HG03139 (cell line): ENCODE data around the gene PTPN4.
"Not testable (repeated sequence)": the region's sequence is repeated elsewhere in the genome, so short reads cannot be mapped to it uniquely, and the experiment has no call there.

Experiments used
- ATAC-seq: cut with Tn5 transposase; IDR thresholded peaks from one replicate; pipeline ENCODE4 v1.9.1; 2021; ENCODE audit not compliant: unreplicated experiment

The PTPN4 gene

DNA sequence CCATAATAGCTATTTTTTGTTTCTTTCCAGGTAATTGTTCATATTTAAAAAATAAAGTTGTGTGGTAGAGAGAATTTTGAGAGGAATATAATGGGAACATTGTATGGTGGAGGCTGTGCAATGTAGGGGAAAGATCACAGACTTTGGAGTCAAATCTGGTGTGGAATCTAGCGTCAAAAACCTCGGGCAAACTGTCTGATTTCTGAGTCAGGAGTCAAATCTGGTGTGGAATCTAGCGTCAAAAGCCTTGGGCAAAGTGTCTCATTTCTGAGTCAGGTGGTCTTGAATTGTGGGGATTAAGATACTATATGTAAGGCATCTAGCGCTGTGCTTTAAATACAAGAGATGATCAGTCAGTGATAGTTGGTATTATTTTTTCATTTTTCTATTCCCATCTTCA, 5.1 kb downstream of the PTPN4 start:
- ATAC-seq: no peak

- ATAC-seq: no peak
These were observed 5.8 kb downstream of the PTPN4 start for GRCh38 chr2:119765433-119766002.

DNA sequence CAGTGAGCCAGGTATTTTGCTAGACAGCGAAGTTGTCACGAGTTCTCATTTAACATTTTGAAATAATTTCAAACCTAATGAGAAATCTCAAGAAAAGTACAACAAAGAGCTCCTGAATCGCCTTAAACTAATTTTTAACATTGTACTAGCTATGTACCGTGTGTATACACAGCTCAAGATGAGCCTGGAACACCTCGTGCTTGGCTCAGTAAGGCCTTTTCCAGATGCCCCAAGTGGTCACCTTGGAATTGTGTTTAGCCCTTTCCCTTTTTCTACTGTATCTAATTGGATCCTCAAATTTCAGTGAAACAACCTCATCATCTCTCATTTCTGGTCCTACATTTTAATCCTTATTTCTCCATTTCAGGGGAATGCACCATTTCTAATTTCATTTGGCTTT, 7.2 kb downstream of the PTPN4 start:
- no peak for ATAC-seq

GRCh38 chr2:119768742-119769141, 9.0 kb downstream of the PTPN4 start:
- ATAC-seq: no peak

GRCh38 chr2:119769645-119770044, 9.9 kb downstream of the PTPN4 start:
- ATAC-seq: no peak

DNA sequence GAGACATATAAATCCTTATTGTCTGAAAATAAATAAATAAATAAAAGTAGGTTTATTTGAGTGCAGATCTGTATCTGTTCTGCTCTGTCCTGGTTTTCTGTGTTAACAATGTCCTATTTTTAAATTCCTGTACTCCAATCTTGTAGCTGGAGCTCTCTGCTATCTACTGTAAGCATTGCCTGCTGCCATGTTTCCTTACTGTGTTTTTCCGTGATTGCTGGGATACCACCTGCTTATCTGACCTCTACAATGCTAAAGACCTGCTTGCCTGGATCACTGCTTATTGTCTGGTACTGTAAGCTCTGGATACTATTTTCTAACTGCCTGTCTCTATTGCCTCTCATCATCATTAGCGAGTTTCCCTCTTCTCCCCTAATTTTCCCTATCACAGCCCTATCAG, 11.6 kb downstream of the PTPN4 start:
- no peak for ATAC-seq

DNA sequence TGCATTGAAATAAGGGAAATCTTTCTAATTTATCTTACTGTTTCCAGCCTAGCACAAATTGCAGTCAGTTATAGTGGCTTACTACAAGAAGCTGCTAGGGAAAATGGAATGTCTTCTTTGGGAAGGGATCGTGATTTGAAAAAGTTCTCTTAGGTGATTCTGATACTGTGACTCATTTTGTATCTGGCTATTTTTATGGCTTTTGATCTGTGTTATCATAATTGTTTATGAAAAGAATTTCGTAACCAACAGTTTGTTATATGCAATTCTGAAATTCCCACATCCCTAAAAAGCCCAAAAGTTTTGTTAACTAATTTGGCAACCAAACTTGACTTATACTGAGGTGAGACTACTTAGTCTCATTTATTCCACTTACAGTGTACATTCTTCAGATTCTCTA, 12.4 kb downstream of the PTPN4 start:
- no peak for ATAC-seq

DNA sequence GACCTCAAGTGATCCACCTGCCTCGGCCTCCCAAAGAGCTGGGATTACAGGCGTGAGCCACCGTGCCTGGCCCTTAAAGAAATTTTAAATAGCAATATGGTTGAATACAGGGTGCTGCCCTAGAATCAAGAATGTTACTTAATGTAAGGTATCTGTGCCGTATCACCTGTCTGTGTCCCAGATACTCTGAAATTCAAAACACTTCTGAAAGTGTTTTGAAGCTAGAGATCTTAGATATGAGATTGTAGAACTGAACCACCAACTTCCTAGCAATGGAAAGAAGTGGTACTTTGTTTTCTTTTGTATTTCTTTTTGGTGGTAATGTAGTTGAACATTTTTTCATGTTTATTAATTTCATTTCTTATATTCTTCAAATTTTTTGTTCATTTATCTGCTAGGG, 13.0 kb downstream of the PTPN4 start:
- ATAC-seq: no peak

GRCh38 chr2:119774026-119774425, 14.3 kb downstream of the PTPN4 start:
- no peak for ATAC-seq

DNA sequence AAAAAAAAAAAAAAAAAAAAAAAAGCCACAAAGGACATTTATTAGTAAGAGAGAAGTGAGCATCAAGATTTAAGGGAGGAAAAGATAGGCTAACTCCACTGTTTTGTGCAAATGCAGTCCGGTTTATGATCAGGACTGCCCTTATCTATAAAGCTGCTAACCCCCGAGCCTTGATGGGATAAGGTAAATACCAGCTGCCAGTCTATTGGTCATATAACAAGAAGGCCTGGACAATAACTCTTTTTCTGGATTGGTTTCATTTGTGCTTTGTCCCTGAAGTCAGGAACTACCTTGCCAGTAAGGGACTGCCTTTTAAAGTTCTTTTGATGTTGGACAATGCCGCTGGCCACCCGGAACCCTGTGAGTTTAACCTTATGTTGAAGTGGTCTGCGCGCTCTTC, 15.4 kb downstream of the PTPN4 start:
- no peak for ATAC-seq

DNA sequence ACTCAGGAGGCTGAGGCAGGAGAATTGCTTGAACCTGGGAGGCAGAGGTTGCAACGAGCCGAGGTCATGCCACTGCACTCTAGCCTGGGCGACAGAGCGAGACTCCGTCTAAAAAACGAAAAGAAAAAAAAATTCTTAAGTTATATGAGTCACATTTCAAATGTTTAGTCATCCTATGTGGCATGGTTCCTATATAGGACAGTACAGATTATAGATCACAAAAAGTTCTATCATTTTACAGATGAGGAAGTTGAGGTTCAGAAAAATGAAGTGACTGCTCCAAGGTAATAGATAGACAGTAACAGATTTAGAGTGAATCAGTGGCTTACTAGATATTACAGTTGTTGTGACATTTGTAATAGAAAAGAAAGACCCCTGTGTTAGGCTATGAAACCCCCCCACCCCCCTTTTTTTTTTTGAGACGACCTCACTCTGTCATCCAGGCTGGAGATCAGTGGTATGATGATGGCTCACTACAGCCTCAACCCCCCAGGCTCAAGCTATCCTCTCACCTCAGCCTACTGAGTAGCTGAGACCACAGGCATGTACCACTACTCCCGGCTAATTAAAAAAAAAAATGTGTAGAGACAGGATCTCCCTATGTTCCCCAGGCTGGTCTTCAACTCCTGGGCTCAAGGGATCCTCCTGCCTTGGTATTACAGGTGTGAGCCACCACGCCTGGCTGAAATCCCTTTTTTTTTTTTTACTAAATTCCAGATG, 22.7 kb downstream of the PTPN4 start:
- no peak for ATAC-seq

DNA sequence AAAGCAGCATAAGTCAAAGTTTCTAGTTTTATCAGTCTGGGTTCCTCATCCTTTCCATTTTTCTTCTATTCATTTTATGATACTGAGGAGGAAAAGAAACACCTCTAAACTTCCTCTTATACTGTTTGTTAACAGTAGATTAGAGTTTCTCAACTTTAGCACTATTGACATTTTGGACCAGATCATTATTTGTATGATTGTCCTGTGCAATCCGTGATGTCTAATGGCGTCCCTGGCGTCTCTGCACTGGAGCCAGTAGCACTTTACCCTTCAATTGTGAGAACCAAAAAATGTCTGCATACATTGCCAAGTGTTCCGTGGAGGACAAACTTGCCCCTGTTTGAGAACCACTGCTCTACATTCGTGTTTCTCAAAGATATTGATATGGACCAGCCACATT, 25.2 kb downstream of the PTPN4 start:
- ATAC-seq: no peak

DNA sequence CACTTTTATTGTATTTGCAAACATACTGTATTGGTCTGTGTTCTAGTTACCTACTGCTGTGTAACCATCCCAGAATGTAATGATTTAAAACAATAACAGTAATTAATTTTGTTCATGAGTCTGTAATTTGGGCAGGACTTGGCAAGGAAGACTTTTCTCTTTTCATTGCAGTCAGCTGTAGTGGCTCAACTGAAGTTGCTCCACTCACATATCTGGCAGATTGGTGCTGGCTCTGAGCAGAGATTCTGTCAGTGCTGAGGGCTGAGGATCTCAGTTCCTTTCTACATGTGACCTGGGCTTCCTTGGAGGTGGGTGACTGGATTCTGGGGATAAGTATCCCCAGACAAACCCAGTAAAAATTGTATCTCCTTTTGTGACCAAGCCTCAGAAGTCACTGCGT, 26.6 kb downstream of the PTPN4 start:
- ATAC-seq: no peak

- ATAC-seq: no peak
These were observed 29.0 kb downstream of the PTPN4 start for GRCh38 chr2:119788752-119789151.

DNA sequence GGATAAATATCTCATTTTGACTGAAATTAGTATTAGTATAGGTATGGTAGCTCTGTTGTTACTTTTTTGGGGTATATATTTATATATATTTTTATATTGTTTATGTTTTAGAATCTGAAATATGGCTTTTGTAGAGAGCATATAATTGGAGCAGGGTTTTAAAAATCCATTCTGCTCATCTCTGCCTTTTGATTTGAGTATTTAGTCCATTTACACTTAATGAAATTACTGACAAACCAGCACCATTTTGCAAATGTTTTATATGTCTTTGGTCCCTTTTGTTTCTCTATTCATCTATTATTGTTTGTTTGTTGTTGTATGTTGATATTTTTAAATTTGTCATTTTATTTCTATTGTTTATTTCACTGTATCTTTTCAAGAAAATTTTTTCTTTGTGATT, 30.7 kb downstream of the PTPN4 start:
- no peak for ATAC-seq

DNA sequence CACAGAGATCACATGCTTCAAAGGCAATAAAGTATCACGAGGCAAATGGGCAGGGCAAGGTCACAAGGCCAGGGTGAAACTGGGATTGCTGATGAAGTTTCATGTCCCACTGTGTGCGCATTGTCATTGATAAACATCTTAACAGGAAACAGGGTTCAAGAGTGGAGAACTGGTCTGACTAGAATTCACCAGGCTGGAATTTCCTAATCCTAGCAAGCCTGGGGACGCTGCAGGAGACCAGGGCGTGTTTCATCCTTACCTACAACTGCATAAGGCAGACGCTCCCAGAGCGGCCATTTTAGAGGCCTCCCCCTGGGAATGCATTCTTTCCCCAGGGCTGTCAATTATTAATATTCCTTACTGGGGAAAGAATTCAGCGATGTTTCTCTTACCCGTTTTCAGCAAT, 33.2 kb downstream of the PTPN4 start:
- no peak for ATAC-seq

DNA sequence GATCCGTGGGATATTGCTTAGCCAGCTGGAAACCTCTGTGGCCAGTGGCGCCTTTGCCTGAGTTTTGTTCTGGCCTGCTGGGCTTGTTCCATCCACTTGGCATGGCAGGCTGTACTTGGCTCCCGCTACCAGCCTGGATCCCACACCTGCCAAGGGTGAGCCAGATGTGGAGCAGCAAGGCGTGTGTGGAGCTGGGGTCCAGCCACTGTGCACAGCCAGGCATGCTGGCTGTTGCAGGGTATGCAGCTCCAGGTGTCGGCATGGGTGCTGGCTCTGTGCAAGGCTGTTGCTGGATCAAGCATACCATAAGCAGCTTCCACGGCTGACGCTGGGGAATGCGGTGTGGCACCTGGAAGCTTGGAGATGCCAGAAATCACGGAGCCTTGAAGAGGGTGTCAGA, 34.5 kb downstream of the PTPN4 start:
- no peak for ATAC-seq

- no peak for ATAC-seq
These were observed 35.9 kb downstream of the PTPN4 start for GRCh38 chr2:119795309-119796303.

DNA sequence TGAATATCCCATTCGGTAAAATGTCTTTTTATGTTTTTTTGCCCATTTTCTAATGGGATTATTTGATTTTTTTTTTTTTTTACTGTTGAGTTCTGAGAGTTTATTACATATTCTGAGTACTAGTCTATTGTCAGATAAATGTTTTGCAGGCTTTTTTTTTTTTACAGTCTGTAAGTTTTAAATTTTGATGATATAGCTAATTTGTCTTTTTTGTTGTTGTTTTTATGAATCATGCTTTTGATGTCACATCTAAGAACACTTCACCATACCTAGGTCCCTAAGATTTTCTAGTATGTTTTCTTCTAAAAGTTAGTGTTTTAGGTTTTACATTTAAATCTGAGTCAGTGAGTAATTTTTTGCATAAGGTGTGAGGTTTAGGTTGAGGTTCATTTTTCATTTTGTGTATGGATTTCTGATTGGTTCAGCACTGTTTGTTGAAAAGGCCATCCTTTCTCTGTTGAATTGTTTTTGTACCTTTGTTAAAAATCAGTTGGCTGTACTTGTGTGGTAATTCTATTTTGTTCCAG, 40.7 kb downstream of the PTPN4 start:
- ATAC-seq: no peak

DNA sequence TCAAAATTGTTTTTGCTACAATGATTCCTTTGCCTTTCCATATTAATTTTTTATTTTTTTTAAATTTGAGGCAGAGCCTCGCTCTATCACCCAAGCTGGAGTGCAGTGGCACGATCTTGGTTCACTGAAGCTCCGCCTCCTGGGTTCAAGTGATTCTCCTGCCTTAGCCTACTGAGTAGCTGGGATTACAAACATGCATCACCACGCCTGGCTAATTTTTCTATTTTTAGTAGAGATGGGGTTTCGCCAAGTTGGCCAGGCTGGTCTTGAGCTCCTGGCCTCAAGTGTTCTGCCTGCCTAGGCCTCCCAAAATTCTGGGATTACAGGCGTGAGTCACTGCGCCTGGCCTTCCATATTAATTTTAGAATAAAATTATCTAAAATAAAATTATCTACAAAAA, 41.3 kb downstream of the PTPN4 start:
- ATAC-seq: no peak

- not testable (repeated sequence) for ATAC-seq
These were observed 42.3 kb downstream of the PTPN4 start for GRCh38 chr2:119801989-119802388.

GRCh38 chr2:119803101-119803500, 43.4 kb downstream of the PTPN4 start:
- no peak for ATAC-seq
